IPS DF 19.7 (cell line): ENCODE measurements around the gene BCL2L11.
"Not testable (repeated sequence)": the region's sequence is repeated elsewhere in the genome, so short reads cannot be mapped to it uniquely, and the experiment has no call there.

ENCODE experiments used
- DNase-seq: peaks from one replicate; pipeline ENCODE4 v3.0.0-alpha.2; 2013; ENCODE audit warnings: low read depth, low spot score

Gene BCL2L11, protein sequence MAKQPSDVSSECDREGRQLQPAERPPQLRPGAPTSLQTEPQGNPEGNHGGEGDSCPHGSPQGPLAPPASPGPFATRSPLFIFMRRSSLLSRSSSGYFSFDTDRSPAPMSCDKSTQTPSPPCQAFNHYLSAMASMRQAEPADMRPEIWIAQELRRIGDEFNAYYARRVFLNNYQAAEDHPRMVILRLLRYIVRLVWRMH

DNA sequence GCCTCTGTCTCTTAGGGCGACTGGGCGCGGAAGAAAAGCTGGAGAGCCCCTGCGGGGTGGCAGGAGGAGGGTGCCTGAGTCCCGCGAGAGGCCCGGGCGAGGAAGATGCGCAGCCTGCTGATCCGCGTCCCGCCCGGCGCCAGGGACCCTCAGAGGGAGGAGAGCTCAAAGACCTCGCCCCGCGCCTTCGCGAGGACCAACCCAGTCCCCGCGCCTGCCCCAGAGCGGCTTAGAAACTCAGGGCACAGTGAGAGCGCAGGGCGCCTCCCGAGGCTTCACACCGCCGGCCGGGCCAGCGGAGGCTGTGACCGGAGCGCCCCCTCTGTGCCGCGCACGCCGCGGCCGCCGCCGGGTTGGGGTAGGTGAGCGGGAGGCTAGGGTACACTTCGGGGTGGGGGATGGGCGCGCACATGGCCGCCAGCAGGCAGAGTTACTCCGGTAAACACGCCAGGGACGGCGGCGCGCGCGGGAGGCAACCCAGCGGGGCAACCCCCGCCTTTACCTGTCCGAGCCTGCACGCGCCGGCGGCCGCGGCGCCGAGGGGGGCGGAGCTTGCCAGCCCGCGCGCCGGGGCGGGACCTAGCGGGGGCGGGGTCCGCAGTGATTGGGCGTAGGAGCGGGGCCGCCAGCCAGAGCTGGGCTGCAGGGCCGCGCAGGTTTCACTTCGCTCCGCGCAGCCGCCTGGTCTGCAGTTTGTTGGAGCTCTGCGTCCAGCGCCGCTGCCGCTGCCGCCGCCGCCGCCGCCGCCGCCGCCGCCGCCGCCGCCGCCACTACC lies at the start of gene BCL2L11:
BCL2L11 (plus strand) TSS at position 662 of the 775 bp plus-strand sequence. CDS start 2,832 bp downstream, outside the sequence.
- DNase-seq: no peak

- DNase-seq: no peak
Measured at GRCh38 chr2:111071600-111072171, 49.0 kb upstream of the BCL2L11 start.

DNA sequence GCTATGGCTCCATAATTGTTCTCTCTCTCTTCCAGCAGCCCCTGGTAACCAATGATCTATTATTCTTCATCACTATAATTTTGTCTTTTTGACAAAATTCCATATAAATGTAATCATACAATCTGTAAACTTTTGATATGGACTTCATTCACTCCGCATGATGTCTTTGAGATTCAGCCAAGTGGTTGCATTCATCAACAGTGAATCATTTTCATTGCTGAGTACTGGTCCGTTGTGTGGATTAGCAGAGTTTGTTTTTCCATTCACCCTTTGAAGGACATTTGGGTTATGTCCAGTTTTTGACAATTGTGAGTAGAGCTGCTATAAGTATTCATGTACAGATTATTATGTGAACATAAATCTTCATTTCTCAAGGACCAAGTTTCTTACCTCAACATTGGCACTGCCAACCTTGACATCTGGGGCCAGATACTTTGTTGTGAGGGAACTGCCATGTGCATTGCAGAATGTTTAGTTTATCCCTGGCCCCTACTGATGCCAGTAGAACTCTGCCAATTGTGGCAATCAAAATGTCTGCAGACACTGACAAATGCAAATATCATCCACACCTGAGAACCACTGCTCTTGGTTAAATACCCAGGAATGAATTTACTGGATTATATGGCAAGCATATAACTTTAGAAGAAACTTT lies 48.4 kb upstream of the BCL2L11 start:
- no peak for DNase-seq

- DNase-seq: not testable (repeated sequence)
Measured at GRCh38 chr2:111082659-111083058, 38.1 kb upstream of the BCL2L11 start.

- DNase-seq: no peak
Measured at GRCh38 chr2:111091811-111092211, 28.9 kb upstream of the BCL2L11 start.

GRCh38 chr2:111094691-111095090 lies 26.0 kb upstream of the BCL2L11 start:
- no peak for DNase-seq

DNA sequence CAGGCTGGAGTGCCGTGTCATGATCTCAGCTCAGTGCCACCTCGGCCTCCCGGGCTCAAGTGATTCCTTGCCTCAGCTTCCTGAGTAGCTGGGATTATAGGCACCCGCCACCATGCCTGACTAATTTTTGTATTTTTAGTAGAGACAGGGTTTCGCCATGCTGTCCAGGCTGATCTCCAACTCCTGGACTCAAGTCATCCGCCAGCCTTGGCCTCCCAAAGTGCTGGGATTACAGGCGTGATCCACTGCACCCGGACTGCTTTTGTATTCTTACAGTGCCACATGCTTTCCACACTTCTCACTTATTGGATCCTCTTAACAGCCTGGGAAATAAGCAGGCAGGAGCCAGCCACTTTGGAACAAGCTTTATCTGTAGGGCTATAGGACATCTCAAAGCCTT lies 25.3 kb upstream of the BCL2L11 start:
- no peak for DNase-seq

GRCh38 chr2:111099402-111099801 lies 21.3 kb upstream of the BCL2L11 start:
- DNase-seq: no peak

DNA sequence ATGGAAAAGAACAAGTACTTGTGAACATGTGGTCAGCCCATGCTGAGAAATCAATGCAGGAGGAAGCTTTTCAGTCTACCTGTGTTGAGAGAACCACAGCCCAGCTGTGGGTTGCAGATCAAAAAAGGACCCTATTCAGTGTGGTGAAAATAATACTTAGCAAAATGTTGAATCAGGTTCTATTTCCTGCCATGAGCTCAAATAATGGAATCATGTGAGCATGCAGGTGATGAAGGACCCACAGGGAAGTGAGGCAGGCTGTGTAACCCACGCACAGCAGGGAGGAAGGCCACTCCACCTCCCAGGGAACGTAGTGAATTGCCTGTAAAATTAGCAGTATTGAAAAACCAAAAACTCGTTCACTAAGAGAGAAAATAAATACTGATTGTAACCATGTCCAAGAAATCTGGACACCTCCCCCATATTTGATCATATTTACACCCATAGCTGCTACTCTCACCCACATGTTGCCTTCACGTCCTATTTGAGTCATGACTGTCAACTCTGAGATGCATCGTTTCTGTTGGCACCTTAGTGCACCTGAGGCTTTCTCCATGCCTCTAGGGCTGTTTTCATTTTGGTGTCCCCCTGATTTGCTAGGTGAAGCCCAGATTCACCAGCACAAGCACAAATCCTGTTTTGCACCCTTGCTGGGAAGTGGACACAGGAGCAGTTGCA lies 20.5 kb upstream of the BCL2L11 start:
- no peak for DNase-seq

GRCh38 chr2:111100765-111101162 lies 19.9 kb upstream of the BCL2L11 start:
- DNase-seq: no peak

GRCh38 chr2:111101592-111101991 lies 19.1 kb upstream of the BCL2L11 start:
- no peak for DNase-seq

GRCh38 chr2:111102216-111102615 lies 18.5 kb upstream of the BCL2L11 start:
- no peak for DNase-seq

DNA sequence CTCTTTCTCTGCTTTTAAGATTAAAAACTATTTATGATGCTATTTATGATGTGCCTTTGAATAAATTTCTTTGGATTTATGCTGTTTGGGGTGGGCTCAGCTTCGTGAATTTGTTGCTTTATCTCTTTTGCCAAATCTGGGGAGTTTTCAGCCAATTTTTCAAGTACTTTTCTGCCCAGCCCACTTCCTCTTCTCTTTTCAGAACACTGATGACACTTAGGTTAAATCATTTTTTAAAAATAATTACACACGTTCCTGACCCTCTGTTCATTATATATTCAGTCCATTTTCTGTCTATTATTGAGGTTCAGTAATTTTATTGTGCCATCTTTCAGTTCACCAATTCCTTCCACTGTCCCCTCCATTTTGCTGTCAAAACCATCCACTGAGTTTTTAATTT lies 14.8 kb upstream of the BCL2L11 start:
- no peak for DNase-seq

DNA sequence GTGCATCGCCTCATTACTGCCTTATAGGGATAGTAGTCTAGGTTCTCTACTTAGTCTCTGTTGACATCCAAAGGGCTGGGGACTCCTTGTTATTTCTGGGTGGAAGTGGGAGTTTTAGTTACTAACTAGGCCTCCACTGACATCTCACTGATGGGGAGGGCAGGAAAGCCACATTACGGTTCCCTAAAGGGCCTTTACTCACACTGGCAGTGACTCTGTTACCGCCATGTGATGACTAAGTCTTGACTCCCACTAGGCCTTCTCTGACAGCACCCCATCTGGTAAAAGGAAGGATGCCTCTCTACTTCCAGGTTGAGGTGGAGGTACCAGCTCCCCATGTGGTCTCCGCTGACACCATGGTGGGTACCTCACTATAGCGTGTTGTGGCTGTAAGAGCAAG lies 14.0 kb upstream of the BCL2L11 start:
- no peak for DNase-seq

DNA sequence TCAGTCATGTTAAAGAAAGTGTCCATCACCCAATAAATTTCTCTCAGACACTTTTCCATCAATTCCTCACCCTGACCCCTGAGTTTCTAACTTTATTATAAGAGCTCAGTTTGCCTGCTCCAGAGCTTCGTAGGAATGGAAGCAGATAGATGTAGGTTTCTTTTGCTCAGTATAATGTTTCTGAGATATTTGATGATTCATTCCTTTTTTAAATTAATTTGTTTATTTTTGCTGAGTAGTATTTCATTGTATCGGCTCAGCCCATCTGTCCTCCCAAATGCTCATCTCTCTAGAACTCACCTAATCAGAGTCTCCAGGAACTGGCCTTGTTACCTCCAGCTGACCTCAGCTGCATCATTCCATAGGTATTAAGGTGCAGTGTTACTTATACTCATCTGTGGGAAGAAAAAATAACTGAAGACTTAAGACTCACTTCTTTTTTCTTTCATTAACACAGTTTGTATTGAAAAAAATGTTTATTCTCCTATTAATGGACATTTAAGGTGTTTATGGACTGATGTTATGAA lies 11.9 kb upstream of the BCL2L11 start:
- DNase-seq: no peak

DNA sequence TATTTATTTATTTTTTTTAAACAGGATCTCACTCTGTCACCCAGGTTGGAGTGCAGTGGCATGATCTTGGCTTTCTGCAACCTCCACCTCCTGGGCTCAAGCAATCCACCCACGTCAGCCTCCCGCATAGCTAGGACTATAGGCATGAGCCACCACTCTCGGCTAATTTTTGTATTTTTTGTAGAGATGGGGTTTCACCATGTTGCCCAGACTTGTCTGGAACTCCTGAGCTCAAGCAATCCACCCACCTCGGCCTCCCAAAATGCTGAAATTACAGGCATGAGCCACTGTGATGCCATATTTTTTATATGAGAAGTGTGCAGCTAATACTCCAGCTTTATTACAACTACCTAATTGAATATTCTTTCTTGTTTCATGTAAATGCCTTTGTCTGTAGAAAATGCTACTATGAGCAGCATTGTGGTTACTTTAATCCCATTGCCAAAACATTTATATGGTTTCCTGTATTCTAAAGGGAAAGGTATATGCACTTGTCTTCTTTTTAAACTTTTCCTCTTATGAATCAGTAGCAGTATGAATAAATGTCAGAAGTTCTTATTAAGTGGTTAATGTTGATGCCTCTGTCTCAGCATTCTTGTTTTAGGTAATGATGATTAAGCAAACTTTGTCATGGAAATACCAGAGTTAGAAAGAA lies 9.5 kb upstream of the BCL2L11 start:
- DNase-seq: no peak

GRCh38 chr2:111113838-111114237 lies 6.9 kb upstream of the BCL2L11 start:
- no peak for DNase-seq

DNA sequence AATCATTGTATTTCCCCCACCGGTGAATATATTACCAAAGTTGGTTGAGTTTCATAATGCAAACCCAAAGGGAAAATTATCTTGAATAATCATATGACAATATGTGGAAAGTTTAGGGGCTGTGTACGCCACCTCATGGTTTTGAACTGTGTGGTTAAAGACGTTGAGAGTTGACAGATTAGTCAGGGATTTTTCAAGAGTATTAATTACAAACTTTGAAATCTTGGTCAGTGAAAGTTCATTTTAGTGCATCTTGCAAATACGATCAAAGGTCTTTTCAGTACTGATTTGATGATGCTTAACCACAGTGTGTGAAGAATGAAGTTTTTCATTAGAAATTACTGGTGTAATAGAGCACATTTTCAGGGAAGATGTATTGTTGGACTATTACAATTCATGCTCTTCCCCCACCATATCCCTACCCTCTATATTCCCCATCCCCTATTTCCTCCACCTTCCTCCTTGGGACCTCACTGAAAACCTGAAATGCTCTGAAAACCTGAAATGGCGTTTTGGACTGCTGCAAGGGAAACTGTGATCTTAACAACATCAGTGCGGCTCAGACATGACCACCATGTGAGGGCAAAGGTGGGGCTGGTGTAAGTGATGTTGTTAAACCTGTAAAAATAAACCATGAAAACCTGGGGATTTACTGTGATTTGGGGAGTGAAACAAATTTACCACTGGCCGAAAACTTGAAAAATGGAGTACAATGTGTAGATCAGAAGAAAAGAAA lies 4.5 kb upstream of the BCL2L11 start:
- DNase-seq: no peak

- DNase-seq: no peak
Measured at GRCh38 chr2:111116843-111117597, 3.7 kb upstream of the BCL2L11 start.
